Activated T-helper 9 cell treated with anti-CD3 and anti-CD28 coated beads, Interleukin-2, amount 50 U/mL, for 16 hours (primary cell): ENCODE measurements around the gene B4GALT3.

ENCODE experiments used
- DNase-seq: peaks from one replicate; pipeline ENCODE4 v3.0.0-alpha.2; 2020; ENCODE audit warnings: low read depth

Gene B4GALT3

GRCh38 chr1:161128591-161129420, 48.5 kb downstream of the B4GALT3 start:
- DNase-seq = no peak

GRCh38 chr1:161127649-161128048, 49.7 kb downstream of the B4GALT3 start:
- no peak for DNase-seq

GRCh38 chr1:161122967-161123366, 54.3 kb downstream of the B4GALT3 start:
- no peak for DNase-seq

- DNase-seq = no peak
Observed at GRCh38 chr1:161121834-161122233, 55.5 kb downstream of the B4GALT3 start.
